Keratinocyte (primary cell): ENCODE measurements around the gene PRELP. TPM values are rescaled to one million over a fixed set of nuclear protein-coding genes. Genes with fewer than 3 reads are reported as not detected.

Source experiments
- DNase-seq: peaks from one replicate; pipeline ENCODE4 v3.0.0-alpha.2; 2011; ENCODE audit warnings: low read depth, missing footprints, low spot score
- FAIRE-seq: peaks from 2 replicates; lab custom pipeline; 2011; peaks lifted over from hg19 to GRCh38; lab: Jason Lieb, UNC
- H2AFZ ChIP-seq: 2 replicates; pipeline ENCODE4 v1.6.0; 2012; ENCODE audit warnings: low read length, control low read depth, inconsistent platforms; ENCODE audit not compliant: control insufficient read depth
- H3K27ac ChIP-seq: 2 replicates; pipeline ENCODE4 v1.5.1; 2011; ENCODE audit warnings: low read length; ENCODE audit not compliant: control insufficient read depth, insufficient read depth
- H3K27me3 ChIP-seq: 3 replicates; pipeline ENCODE4 v1.6.0; 2011; ENCODE audit warnings: low read length; ENCODE audit not compliant: control insufficient read depth, insufficient read depth; ENCODE audit errors: extremely low read depth
- H3K36me3 ChIP-seq, 2 experiments: 2 replicates in 1 of 2; 3 replicates in 1 of 2; pipeline ENCODE4 v1.5.1; 2011; ENCODE audit warnings: low read length in 2 of 2, mild to moderate bottlenecking in 1 of 2; ENCODE audit not compliant: control insufficient read depth in 2 of 2, insufficient read depth in 2 of 2; ENCODE audit errors: extremely low read depth in 1 of 2
- H3K4me1 ChIP-seq: 3 replicates; pipeline ENCODE4 v1.5.1; 2011; ENCODE audit warnings: low read length; ENCODE audit not compliant: control insufficient read depth, insufficient read depth; ENCODE audit errors: extremely low read depth
- H3K4me2 ChIP-seq: 3 replicates; pipeline ENCODE4 v1.6.0; 2011; ENCODE audit warnings: low read depth, low read length; ENCODE audit not compliant: control insufficient read depth, insufficient read depth; ENCODE audit errors: extremely low read depth
- H3K4me3 ChIP-seq, 3 experiments: fragments of 200-600 bp in 1 of 3; sonication (generic) in 1 of 3; 2 replicates in 2 of 3; 3 replicates in 1 of 3; pipeline ENCODE4 v1.5.1; 2011 to 2016; ENCODE audit warnings: low read length in 3 of 3, mild to moderate bottlenecking in 3 of 3, control low read depth in 2 of 3, inconsistent platforms in 1 of 3, low read depth in 1 of 3, mixed read lengths in 1 of 3, mixed run types in 1 of 3, moderate library complexity in 1 of 3; ENCODE audit not compliant: control insufficient read depth in 2 of 3, insufficient read depth in 2 of 3; ENCODE audit errors: extremely low read depth in 1 of 3
- H3K79me2 ChIP-seq: 2 replicates; pipeline ENCODE4 v1.6.0; 2012; ENCODE audit warnings: low read length; ENCODE audit not compliant: control insufficient read depth, insufficient read depth
- H3K9ac ChIP-seq: 3 replicates; pipeline ENCODE4 v1.6.0; 2011; ENCODE audit warnings: low read length; ENCODE audit not compliant: control insufficient read depth, insufficient read depth; ENCODE audit errors: extremely low read depth
- H3K9me1 ChIP-seq: 3 replicates; pipeline ENCODE4 v1.6.0; 2011; ENCODE audit warnings: low read length; ENCODE audit not compliant: control insufficient read depth, insufficient read depth; ENCODE audit errors: extremely low read depth
- H3K9me3 ChIP-seq: 2 replicates; pipeline ENCODE4 v1.5.1; 2012; ENCODE audit warnings: low read depth, low read length; ENCODE audit not compliant: control insufficient read depth
- H4K20me1 ChIP-seq: 3 replicates; pipeline ENCODE4 v1.6.0; 2011; ENCODE audit warnings: low read length; ENCODE audit not compliant: control insufficient read depth, insufficient read depth; ENCODE audit errors: extremely low read depth
- EZH2 ChIP-seq: IDR thresholded peaks from one replicate; pipeline ENCODE4 v1.6.1; 2012; ENCODE audit warnings: inconsistent platforms, mild to moderate bottlenecking, low read length, moderate library complexity
- dilution Hi-C: fragments of 300-500 bp; cut with MboI; formaldehyde crosslinking; loops from one replicate; pipeline ENCODE4 v1.7.0; 2020; ENCODE audit warnings: low sequenced_read_pairs; ENCODE audit not compliant: extremely low pct_ligation_motif_present
- polyA plus RNA-seq, 5 experiments: library from polyadenylated mRNA; depleted of rRNA in 3 of 5; stranded (reverse) in 3 of 5; stranded (forward) in 1 of 5; unstranded in 1 of 5; fragments of >200 nt; gene quantifications; 1 replicate in 1 of 5; 2 replicates in 3 of 5; 3 replicates in 1 of 5; pipeline versions ENCODE4 v1.2.1 to v1.2.3, GENCODE V29; 2011 to 2012; ENCODE audit warnings: missing spikeins in 2 of 5, low read depth in 1 of 5, low replicate concordance in 1 of 5
- TF ChIP-seq, protein P1 (sequence below), 3 experiments: IDR thresholded peaks in 1 of 3; conservative IDR thresholded peaks in 1 of 3; optimal IDR thresholded peaks in 1 of 3; 2 replicates in 2 of 3; 3 replicates in 1 of 3; pipeline versions ENCODE3 to v1.5.1; 2011; ENCODE audit warnings: low read length in 3 of 3, mild to moderate bottlenecking in 3 of 3, moderate library complexity in 2 of 3, control low read depth in 1 of 3, inconsistent platforms in 1 of 3; ENCODE audit not compliant: insufficient read depth in 2 of 3; ENCODE audit errors: extremely low read depth in 1 of 3

PRELP gene
- polyA plus RNA-seq, 1 donor (not counting 4 experiments of a cell fraction or from before 2014, with no cell fraction given), result 0.01 TPM

DNA sequence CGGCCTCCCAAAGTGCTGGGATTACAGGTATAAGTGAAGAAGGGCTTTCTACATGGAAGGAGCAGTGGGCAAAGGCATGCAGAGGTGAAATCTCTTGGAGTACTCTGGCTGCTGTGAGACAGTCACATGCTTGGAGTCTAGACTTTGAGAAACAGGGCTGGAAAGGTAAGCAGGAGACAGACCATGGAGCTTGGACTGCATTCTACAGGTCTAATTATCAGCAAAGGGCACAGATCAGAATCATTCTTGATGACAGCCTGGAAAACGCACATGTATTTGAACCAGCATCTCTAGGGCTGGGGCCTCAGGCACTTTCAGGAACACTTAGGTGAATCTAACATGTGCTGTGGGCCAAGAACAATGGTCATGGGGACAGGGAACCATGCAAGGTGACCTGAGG, 7.3 kb upstream of the PRELP start:
- no peak for FAIRE-seq
- H3K4me1 ChIP-seq, result peaks cover under 1% of the 10 kb centered on the region

DNA sequence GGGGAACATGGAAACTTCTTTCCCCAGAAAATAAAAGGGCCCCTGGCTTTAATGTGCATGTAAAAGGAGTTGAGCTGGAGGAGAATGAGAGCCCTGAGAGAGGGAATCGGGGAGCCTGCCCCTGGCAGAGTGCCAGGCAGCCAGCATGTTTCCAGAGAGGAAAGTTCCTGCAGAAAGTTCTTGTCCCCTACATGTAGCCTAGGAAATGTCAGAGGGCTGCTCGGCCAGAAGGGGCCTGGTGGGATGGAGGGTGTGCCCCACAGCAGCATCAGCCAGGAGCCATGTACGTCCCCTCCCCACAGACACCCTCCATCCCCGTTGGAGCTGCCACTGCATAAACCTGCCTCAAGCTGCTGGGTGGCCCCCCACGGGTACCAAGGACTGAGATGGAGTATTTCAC, 5.4 kb upstream of the PRELP start:
- no peak for TF ChIP-seq EZH2
- TF ChIP-seq, protein P1, sequence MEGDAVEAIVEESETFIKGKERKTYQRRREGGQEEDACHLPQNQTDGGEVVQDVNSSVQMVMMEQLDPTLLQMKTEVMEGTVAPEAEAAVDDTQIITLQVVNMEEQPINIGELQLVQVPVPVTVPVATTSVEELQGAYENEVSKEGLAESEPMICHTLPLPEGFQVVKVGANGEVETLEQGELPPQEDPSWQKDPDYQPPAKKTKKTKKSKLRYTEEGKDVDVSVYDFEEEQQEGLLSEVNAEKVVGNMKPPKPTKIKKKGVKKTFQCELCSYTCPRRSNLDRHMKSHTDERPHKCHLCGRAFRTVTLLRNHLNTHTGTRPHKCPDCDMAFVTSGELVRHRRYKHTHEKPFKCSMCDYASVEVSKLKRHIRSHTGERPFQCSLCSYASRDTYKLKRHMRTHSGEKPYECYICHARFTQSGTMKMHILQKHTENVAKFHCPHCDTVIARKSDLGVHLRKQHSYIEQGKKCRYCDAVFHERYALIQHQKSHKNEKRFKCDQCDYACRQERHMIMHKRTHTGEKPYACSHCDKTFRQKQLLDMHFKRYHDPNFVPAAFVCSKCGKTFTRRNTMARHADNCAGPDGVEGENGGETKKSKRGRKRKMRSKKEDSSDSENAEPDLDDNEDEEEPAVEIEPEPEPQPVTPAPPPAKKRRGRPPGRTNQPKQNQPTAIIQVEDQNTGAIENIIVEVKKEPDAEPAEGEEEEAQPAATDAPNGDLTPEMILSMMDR (optimal IDR thresholded peaks at IDR 0.05 in 1 of 3, IDR thresholded peaks at IDR 0.05 in 1 of 3, conservative IDR thresholded peaks at IDR 0.05 in 1 of 3; ENCODE audit: extremely low read depth in 1 of 3, insufficient read depth in 2 of 3, low read length in 3 of 3), result no peak
- no peaks in the 10 kb centered on the region for H3K79me2 ChIP-seq
- FAIRE-seq (no peak), DNase-seq (no peak)
- no peak overlapping the region for H3K9ac ChIP-seq
- peaks cover 4% of the 10 kb centered on the region for H3K4me1 ChIP-seq
- H2AFZ ChIP-seq, result no peak overlapping the region
- no peaks in the 10 kb centered on the region for H3K9me1 ChIP-seq
- no peak overlapping the region for H3K4me2 ChIP-seq
- H3K27me3 ChIP-seq, result peaks cover 9% of the 10 kb centered on the region
- dilution Hi-C loops, result loop anchor here (25.0 kb wide), 1 partner anchor 108 kb away; the partner anchor contains the start of gene FMOD
- H3K36me3 ChIP-seq, result no peaks in the 10 kb centered on the region
- H4K20me1 ChIP-seq, result no peaks in the 10 kb centered on the region
- H3K27ac ChIP-seq, result no peak overlapping the region
- H3K9me3 ChIP-seq, result no peaks in the 10 kb centered on the region
- H3K4me3 ChIP-seq, result no peak overlapping the region

More for the DNA sequence above, 7.3 kb upstream of the PRELP start:
- Histone ChIP-seq H3K36me3 (no peaks in the 10 kb centered on the region), H3K79me2 (no peaks in the 10 kb centered on the region), H3K4me3 (no peak overlapping the region), H3K9ac (no peak overlapping the region), H3K9me1 (no peaks in the 10 kb centered on the region), H3K9me3 (no peaks in the 10 kb centered on the region), H3K27me3 (peaks cover 15% of the 10 kb centered on the region), H4K20me1 (no peaks in the 10 kb centered on the region), H3K4me2 (no peak overlapping the region), H2AFZ (no peak overlapping the region), H3K27ac (no peak overlapping the region)
- no peak for TF ChIP-seq EZH2
- TF ChIP-seq, protein P1 (optimal IDR thresholded peaks at IDR 0.05 in 1 of 3, IDR thresholded peaks at IDR 0.05 in 1 of 3, conservative IDR thresholded peaks at IDR 0.05 in 1 of 3; ENCODE audit: extremely low read depth in 1 of 3, insufficient read depth in 2 of 3, low read length in 3 of 3), result no peak
- dilution Hi-C loops, result loop anchor here (25.0 kb wide), 1 partner anchor 106 kb away; the partner anchor contains the start of gene FMOD
- DNase-seq, result no peak
